Stimulated activated CD8-positive, alpha-beta memory T cell treated with anti-CD3 and anti-CD28 coated beads, Interleukin-7, amount 100 ng/mL, for 4 hours (primary cell): ENCODE measurements around the gene PAK2.
"Not testable (repeated sequence)": the region's sequence is repeated elsewhere in the genome, so short reads cannot be mapped to it uniquely, and the experiment has no call there.

Experiments used
- DNase-seq, 2 donors: peaks; one replicate each; pipeline ENCODE4 v3.0.0-alpha.2; 2020; ENCODE audit warnings: low read depth in 2 of 2

The PAK2 gene

DNA sequence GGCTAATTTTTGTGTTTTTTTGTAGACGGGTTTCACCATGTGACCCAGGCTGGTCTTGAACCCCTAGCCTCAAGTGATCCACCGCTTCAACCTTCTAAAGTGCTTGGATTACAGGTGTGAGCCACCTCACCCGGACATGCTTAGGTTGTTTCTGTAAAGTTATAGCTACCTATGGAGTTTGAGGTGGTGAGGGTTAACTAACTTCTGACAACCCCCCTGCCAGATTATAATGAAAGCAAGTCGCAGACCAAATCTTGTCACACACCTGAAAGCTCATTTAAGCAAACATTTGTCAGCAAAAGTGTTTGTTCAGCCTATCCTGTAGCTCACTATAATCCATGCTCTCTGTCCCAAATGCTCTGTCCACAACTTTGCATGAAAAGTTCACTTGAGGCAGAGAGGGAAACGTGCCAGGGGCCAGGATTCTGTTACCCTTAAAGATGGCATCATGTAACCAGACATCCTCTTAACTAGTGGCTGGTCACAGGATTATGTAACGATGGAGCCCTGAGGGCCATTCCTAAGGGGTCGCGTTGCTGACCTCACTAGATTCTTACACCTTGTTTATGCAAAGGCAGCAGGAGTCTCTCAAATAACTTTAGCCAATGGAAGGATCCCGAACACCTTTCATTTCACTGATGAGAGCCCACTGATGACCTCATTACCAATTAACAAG is 103.9 kb downstream of the PAK2 start:
- no peak for DNase-seq

DNA sequence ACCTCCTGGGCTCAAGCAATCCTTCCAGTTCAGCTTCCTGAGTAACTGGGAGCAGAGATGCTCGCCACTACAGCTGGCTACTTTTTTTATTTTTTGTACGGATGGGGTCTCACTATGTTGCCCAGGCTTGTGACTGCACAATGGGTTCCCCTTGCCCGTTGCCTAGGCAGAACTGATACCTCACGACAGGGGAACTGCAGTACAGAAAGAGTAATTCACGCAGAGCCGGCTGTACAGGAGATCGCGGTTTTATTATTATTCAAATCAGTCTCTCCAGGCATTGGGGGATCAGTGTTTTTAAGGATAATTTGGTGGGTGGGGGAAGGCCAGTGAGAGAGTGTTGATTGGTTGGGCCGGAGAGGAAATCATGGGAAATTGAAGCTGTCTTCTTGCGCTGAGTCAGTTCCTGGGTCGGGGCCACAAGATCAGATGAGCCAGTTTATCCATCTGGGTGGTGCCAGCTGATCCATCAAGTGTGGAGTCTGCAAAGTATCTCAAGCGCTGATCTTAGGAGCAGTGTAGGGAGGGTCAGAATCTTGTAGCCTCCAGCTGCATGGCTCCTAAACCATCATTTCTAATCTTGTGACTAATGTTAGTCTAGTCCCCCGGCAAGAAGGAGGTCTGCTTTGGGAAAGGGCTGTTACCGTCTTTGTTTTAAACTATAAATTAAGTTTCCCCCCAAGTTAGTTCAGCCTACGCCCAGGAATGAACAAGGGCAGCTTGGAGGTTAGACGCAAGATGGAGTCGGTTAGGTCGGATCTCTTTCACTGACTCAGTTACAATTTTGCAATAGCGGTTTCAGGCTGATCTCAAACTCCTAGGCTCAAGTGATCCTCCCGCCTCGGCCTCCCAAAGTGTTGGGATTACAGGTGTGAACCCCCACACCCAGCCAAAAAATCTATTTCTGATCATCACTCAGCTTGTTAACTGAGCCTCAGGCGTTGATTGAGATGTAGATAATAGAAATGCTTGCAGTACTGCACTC is 104.9 kb downstream of the PAK2 start:
- DNase-seq, result not testable (repeated sequence)

DNA sequence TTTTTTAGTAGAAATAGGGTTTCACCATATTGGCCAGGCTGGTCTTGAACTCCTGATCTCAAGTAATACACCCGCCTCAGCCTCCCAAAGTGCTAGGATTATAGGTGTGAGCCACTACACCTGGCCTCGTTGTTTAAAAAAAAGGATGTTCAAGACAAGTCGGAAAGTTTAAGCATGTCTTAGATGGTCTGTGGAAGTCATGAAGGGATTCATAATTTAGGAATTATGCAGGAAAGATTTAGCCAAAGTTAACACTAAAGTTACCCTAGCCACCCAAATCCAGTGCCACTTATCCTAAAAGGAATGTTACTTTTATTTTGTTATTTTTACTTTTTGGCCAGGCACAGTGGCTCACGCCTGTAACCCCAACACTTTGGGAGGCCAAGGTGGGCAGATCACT is 108.7 kb downstream of the PAK2 start:
- DNase-seq, result not testable (repeated sequence)

DNA sequence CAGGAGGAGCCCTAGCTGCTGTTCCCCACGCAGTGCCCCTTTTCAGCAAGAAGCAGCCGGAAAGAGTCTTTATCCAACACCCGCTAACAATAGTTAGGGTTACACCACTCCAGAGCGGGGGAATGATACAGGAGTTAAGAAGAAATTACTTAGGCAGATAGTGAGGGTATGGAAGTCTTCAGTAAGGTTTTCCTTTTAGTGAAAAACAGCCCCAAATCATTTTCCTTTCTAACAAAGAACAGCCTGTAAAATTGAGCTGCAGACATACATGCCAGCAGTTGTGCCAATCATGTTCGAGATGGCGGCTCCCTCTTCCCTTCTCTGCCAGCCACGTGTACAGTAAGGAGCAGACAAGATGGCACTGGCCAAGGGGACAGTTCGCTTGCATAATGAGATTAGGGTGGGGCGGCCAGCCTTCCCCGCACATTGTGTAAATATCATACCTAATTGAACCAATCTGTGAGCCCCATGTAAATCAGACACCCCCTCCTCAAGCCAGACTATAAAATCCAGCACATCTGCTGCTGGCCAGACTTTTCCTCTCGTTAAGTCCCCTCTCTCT is 109.6 kb downstream of the PAK2 start:
- no peak for DNase-seq

DNA sequence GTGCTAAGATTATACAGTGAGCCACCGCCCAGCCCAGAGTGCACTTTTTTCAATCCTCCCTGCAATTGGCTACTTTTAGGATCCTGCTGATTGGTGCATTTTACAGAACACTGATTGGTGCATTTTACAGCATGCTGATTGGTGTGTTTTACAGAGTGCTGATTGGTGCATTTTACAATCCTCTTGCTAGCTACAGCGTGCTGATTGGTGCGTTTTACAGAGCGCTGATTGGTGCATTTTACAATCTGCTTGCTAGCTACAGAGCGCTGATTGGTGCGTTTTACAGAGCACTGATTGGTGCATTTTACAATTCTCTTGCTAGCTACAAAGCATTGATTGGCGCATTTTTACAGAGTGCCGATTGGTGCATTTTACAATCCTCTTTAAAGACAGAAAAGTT is 123.3 kb downstream of the PAK2 start:
- DNase-seq, result not testable (repeated sequence)

DNA sequence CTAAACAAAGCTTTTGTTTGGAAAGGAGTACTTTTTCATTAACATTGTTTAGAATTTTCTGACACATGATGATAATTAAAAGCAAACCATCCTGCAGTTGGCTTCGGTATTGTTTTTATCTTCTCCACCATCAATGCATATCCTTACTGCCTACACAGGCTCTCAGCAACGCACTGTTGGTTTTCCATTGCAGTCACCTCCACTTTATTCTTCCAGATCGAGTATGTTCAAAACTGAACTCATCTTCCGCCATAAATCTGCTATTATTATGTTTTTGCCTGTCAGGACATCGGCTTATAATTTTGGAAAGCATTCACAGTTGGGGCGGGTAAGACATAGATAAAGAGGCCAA is 127.5 kb downstream of the PAK2 start:
- DNase-seq, result no peak

DNA sequence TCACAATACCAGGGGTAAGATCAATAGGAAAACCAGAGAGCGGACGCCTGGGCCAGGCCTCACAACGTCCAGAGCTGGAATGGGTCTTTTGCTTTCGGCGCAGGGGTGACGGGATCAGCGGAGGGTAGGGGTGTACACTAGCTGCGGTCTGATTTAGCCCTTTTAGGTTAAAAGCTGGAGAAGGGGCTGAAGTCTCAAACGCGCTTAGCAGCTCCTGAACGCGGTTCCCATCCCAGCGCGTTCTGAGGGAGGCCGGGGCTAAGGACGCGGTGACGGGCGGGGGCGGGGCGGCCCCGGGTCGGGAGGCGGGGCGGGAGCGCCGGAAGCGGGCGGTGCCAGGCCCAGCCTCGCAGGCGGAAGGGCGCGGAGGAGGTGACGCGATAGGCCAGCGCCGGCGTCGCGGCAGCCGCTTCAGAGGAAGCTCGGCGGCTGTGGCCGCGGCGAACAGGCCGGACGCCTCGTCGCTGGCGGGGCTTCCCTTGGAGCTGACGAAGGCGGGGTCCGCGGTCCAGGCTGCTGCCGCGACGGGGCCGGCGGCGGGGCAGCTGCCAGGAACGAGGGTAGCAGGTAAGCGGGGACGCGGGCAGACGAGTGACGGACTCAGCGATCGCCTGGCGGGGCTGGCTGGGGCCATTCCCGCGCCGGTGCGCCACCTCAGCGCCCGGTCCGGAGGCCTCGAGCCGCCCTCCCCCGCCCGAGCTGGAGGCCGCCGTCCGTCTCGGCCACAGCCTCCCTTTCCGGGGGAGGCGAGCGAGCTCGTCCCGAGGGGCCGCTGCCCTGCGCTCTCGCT is 128.0 kb downstream of the PAK2 start, which contains the start of gene SENP5:
TSS of gene SENP5 (plus strand) at position 414 of the 790 bp plus-strand sequence. CDS start 17,262 bp downstream, outside the sequence.
- peak; percentile 70 to 88 for DNase-seq

DNA sequence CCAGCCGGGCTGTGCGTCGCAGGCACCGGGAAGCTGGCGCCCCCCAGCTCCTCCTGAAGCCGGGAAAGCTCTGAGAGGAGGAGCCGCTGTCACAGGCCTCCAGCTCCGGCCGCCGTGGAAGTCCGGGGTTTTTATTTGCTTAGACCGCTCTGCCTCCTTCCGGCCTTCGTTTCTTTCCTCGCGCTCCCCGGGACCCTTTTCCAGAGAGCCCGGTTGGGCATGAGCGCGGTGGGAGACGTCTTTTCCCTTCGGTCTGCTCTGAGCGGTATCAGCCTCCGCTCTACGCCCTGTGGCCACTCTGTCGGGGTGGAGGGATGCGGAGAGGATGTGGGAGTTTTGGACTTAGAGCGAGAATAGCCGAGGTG is 128.6 kb downstream of the PAK2 start:
- DNase-seq, result peak in 1 of 2 donors; percentile 2

DNA sequence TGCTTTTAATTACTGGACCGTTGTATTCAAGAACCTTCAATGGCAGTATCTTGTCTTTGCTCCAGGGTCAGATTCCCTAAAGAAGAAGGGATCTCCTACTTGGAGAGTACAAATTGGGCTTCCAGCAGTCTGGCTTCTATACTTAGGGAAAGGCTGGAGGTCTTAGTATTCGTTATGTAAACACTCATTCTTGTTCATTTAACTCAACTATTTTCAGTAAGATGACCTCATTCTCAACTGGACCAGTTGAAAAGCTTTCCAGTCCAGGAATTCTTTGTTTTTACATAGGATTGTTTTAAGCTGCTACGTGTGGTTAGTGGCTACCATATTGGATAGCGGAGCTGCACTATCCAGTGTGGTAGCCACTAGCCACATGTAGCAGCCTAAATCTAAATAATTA is 132.7 kb downstream of the PAK2 start:
- DNase-seq, result no peak

DNA sequence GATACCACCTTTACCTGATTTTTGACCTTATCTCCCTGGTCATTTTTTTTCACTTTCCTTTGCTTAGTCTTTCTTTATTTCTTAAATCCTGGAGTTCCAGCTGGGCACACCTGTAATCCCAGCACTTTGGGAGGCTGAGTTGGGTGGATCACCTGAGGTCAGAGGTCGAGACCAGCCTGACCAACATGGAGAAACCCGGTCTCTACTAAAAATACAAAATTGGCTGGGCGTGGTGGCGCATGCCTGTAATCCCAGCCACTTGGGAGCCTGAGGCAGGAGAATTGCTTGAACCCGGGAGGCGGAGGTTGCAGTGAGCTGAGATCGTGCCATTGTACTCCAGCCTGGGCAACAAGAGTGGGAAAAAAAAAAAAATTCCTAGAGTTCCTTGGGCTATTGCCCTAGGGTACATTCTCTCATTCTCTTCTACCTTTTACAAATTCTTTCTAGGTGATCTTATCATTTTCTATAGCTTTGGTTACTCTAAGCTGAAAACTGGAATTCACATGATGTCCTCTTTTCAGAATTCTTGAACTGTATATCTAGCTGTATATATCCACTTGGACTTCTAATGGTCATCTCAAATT is 134.9 kb downstream of the PAK2 start:
- not testable (repeated sequence) for DNase-seq

DNA sequence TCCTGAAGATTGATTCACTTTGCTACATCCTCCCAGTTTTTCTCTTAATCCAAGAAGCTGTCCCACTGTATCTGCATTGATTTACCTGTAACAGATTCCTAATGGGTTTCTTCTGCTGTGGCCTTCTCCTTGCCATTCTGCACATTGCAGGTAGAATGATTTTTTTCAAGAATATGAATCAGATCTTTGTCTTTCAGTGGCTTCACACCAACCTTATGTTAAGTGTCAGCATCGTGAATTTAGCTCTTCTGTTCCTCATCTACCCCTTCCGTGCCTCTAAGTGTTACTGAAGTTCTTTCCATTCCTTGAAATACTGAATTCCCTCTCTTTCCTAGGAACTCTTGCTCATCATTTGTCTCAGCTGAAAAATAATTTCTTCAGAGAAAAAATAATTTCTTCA is 135.6 kb downstream of the PAK2 start:
- DNase-seq, result no peak
